ENCODE measurements around the gene NTSR1.

GRCh38 chr20:62774762-62775161 is 66.1 kb downstream of the NTSR1 start:
- TF ChIP-seq EZH2 (IDR thresholded peaks at IDR 0.05; ENCODE audit: insufficient read depth, poor library complexity, severe bottlenecking) (no peak), EZH2phosphoT487 (IDR thresholded peaks at IDR 0.05; ENCODE audit: insufficient read depth, low read depth) (no peak)
